Mesenchymal stem cell (in vitro differentiated cells and primary cell): Measurements from ENCODE around the gene PIGN.

Source experiments
- DNase-seq: peaks from one replicate; pipeline ENCODE4 v3.0.0-alpha.2; 2013
- H2AFZ ChIP-seq: one replicate; pipeline ENCODE4 v1.6.1; 2013; ENCODE audit warnings: low read depth, mild to moderate bottlenecking, control low read depth, inconsistent platforms, low read length, moderate library complexity
- H2AK5ac ChIP-seq: 2 replicates; pipeline ENCODE4 v1.6.1; 2013; ENCODE audit warnings: low read length, moderate library complexity, mild to moderate bottlenecking, inconsistent platforms; ENCODE audit not compliant: severe bottlenecking
- H2BK120ac ChIP-seq: one replicate; pipeline ENCODE4 v1.6.1; 2013; ENCODE audit warnings: low read depth, mild to moderate bottlenecking, inconsistent platforms, low read length, moderate library complexity
- H2BK12ac ChIP-seq, 2 experiments: one replicate each; pipeline ENCODE4 v1.6.1; 2013; ENCODE audit warnings: inconsistent platforms in 2 of 2, low read length in 2 of 2, mild to moderate bottlenecking in 2 of 2, moderate library complexity in 2 of 2, control low read depth in 1 of 2
- H2BK15ac ChIP-seq: one replicate; pipeline ENCODE4 v1.6.1; 2013; ENCODE audit warnings: mild to moderate bottlenecking, low read depth, inconsistent platforms; ENCODE audit not compliant: poor library complexity, severe bottlenecking
- H2BK5ac ChIP-seq: 2 replicates; pipeline ENCODE4 v1.6.1; 2013; ENCODE audit warnings: low read depth, mild to moderate bottlenecking, low read length, control low read depth, inconsistent platforms; ENCODE audit not compliant: poor library complexity, severe bottlenecking
- H3K14ac ChIP-seq, 2 experiments: one replicate each; pipeline ENCODE4 v1.6.1; 2013; ENCODE audit warnings: inconsistent platforms in 2 of 2, low read length in 2 of 2, control low read depth in 1 of 2, mild to moderate bottlenecking in 1 of 2, moderate library complexity in 1 of 2
- H3K18ac ChIP-seq, 2 experiments: one replicate each; pipeline ENCODE4 v1.6.1; 2013; ENCODE audit warnings: inconsistent platforms in 2 of 2, low read length in 2 of 2, control low read depth in 1 of 2, low read depth in 1 of 2, mild to moderate bottlenecking in 1 of 2
- H3K23ac ChIP-seq, 2 experiments: one replicate each; pipeline ENCODE4 v1.6.1; 2013; ENCODE audit warnings: inconsistent platforms in 2 of 2, low read length in 2 of 2, mild to moderate bottlenecking in 2 of 2, moderate library complexity in 2 of 2, control low read depth in 1 of 2
- H3K27ac ChIP-seq: 2 replicates; pipeline ENCODE4 v1.5.1; 2013; ENCODE audit warnings: mild to moderate bottlenecking, moderate library complexity, low read length, control low read depth, inconsistent platforms; ENCODE audit not compliant: poor library complexity, severe bottlenecking
- H3K27me3 ChIP-seq, 2 experiments: 2 replicates each; pipeline versions ENCODE4 v1.6.1 to v1.7.0; 2013; ENCODE audit warnings: low read length in 2 of 2, mild to moderate bottlenecking in 2 of 2, moderate library complexity in 2 of 2, control low read depth in 1 of 2, inconsistent platforms in 1 of 2; ENCODE audit not compliant: control insufficient read depth in 1 of 2, insufficient read depth in 1 of 2
- H3K36me3 ChIP-seq, 2 experiments: 2 replicates each; pipeline versions ENCODE4 v1.6.1 to v1.7.0; 2013; ENCODE audit warnings: low read length in 2 of 2, control low read depth in 1 of 2, inconsistent platforms in 1 of 2, low read depth in 1 of 2, mild to moderate bottlenecking in 1 of 2; ENCODE audit not compliant: insufficient read depth in 2 of 2, control insufficient read depth in 1 of 2
- H3K4ac ChIP-seq, 2 experiments: one replicate each; pipeline ENCODE4 v1.6.1; 2013; ENCODE audit warnings: inconsistent platforms in 2 of 2, low read length in 2 of 2, mild to moderate bottlenecking in 2 of 2, moderate library complexity in 2 of 2, control low read depth in 1 of 2, low read depth in 1 of 2
- H3K4me1 ChIP-seq: 2 replicates; pipeline ENCODE4 v1.6.1; 2013; ENCODE audit warnings: low read depth, low read length, control low read depth; ENCODE audit not compliant: control insufficient read depth, insufficient read depth
- H3K4me2 ChIP-seq: 2 replicates; pipeline ENCODE4 v1.6.1; 2013; ENCODE audit warnings: low read length, mild to moderate bottlenecking, inconsistent platforms; ENCODE audit not compliant: poor library complexity, severe bottlenecking
- H3K4me3 ChIP-seq, 2 experiments: 2 replicates each; pipeline versions ENCODE4 v1.5.1 to v1.7.0; 2013; ENCODE audit warnings: low read length in 2 of 2, mild to moderate bottlenecking in 2 of 2, control low read depth in 1 of 2, low read depth in 1 of 2; ENCODE audit not compliant: insufficient read depth in 1 of 2
- H3K79me1 ChIP-seq: replicated peaks from 2 replicates; pipeline ENCODE4 v1.6.1; 2013; ENCODE audit warnings: mild to moderate bottlenecking, control low read depth, low read length, inconsistent platforms; ENCODE audit not compliant: poor library complexity, severe bottlenecking
- H3K9ac ChIP-seq: 2 replicates; pipeline ENCODE4 v1.7.0; 2013; ENCODE audit warnings: mild to moderate bottlenecking, low read length, moderate library complexity
- H3K9me3 ChIP-seq: 2 replicates; pipeline ENCODE4 v1.7.0; 2013; ENCODE audit warnings: mild to moderate bottlenecking, low read length; ENCODE audit not compliant: control insufficient read depth
- H4K8ac ChIP-seq: one replicate; pipeline ENCODE4 v1.6.1; 2013; ENCODE audit warnings: inconsistent platforms, mild to moderate bottlenecking, low read length, moderate library complexity
- H4K91ac ChIP-seq: one replicate; pipeline ENCODE4 v1.6.1; 2013; ENCODE audit warnings: mild to moderate bottlenecking, low read length, inconsistent platforms
- WGBS: methylation state at CpG from one replicate; pipeline ENCODE4 v1.1.7; 2013; ENCODE audit warnings: mixed read lengths; 5-methylcytosine and 5-hydroxymethylcytosine counted together

The PIGN gene

DNA sequence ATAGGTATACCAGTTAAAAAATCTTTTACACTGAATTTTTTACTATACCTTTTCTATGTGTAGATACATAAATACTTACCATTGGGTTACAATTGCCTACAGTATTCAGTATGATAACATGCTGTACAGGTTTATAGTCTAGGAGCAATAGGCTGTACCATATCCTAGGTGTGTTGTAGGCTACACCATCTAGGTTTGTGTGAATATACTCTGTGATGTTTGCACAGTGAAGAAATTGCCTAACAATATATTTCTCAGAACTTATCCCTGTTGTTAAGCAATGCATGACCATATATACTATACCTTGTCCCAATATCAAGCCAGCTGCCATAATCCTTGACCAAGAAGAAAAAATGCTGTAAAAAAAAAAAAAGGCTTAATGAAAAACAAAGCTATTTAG, 114.5 kb downstream of the PIGN start:
- H2AFZ ChIP-seq: no peak overlapping the region
- DNase-seq: no peak

DNA sequence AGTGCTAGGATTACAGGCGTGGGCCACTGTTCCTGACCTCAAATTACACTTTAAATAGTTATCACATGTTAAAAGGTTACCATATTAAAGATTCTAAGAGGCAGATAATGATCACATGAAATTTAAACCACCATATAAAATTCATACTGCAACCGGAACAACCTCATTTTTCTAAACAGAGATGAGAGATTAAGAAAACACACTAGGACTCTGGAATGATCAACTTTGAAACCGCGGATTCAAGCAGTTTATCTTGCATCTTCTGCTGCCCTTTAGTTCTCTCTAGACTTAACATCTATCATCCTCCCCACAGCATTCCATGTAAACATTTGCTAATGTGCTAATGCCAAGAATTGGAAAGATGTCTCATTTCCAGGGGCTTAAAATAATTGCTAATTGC, 115.8 kb downstream of the PIGN start:
- DNase-seq: no peak
- Histone ChIP-seq H3K27ac (no peak overlapping the region), H3K9me3 (peaks cover 5% of the 10 kb centered on the region), H3K79me1 (no peaks in the 10 kb centered on the region), H2AFZ (no peak overlapping the region), H3K9ac (no peak overlapping the region), H3K4me3 (no peak overlapping the region), H4K91ac (no peak overlapping the region), H2AK5ac (no peak overlapping the region), H3K14ac (no peak overlapping the region), H4K8ac (no peak overlapping the region), H3K4me2 (no peak overlapping the region), H3K18ac (no peak overlapping the region), H3K36me3 (peaks cover 0 to 17% of the 10 kb centered on the region in 2 experiments), H2BK15ac (no peak overlapping the region), H2BK12ac (no peak overlapping the region), H3K27me3 (no peaks in the 10 kb centered on the region), H3K4ac (no peak overlapping the region), H2BK5ac (no peak overlapping the region), H3K4me1 (no peaks in the 10 kb centered on the region), H3K23ac (no peak overlapping the region), H2BK120ac (no peak overlapping the region)
- WGBS: 100% methylated on average over 3 of the region's 4 CpGs

More for the DNA sequence above, 114.5 kb downstream of the PIGN start:
- peaks cover 5% of the 10 kb centered on the region for H3K9me3 ChIP-seq
- H2AK5ac ChIP-seq: no peak overlapping the region
- no peaks in the 10 kb centered on the region for H3K79me1 ChIP-seq
- H3K36me3 ChIP-seq: peaks cover 0 to 15% of the 10 kb centered on the region in 2 experiments
- H3K27ac ChIP-seq: no peak overlapping the region
- no peak overlapping the region for H2BK120ac ChIP-seq
- no peak overlapping the region for H3K4me3 ChIP-seq
- no peak overlapping the region for H3K4me2 ChIP-seq
- no peak overlapping the region for H4K8ac ChIP-seq
- no peak overlapping the region for H2BK5ac ChIP-seq
- no peaks in the 10 kb centered on the region for H3K4me1 ChIP-seq
- no peak overlapping the region for H3K4ac ChIP-seq
- no peaks in the 10 kb centered on the region for H3K27me3 ChIP-seq
- no peak overlapping the region for H3K23ac ChIP-seq
- no peak overlapping the region for H3K9ac ChIP-seq
- H3K14ac ChIP-seq: no peak overlapping the region
- H4K91ac ChIP-seq: no peak overlapping the region
- H2BK15ac ChIP-seq: no peak overlapping the region
- H2BK12ac ChIP-seq: no peak overlapping the region
- no peak overlapping the region for H3K18ac ChIP-seq

DNA sequence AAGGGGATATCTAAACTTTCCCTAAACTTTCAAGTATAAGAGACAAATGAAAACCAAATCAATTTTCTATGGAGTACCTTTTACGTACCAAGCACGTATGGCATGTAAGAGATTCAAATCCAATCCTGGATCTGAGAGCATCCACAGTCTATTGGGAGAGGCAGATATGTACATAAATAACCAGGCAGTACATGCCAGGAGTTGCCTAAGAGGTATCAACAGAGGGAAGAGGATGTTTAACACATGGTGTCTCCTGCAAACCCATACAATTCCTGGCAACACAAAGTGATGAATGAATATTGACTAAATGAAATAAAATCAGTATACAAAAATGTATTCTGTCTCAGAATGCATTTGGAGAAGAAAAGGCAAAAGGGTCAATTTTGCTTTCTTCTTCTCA, 116.6 kb downstream of the PIGN start:
- Histone ChIP-seq H3K23ac (no peak overlapping the region), H2BK12ac (no peak overlapping the region), H4K91ac (no peak overlapping the region), H3K4me2 (no peak overlapping the region), H3K36me3 (peaks cover 0 to 17% of the 10 kb centered on the region in 2 experiments), H3K4me1 (no peaks in the 10 kb centered on the region), H3K4ac (no peak overlapping the region), H2BK15ac (no peak overlapping the region), H3K79me1 (no peaks in the 10 kb centered on the region), H2BK5ac (no peak overlapping the region), H3K27me3 (no peaks in the 10 kb centered on the region), H3K9me3 (peaks cover 5% of the 10 kb centered on the region), H3K18ac (no peak overlapping the region), H2AK5ac (no peak overlapping the region), H3K9ac (no peak overlapping the region), H3K4me3 (no peak overlapping the region), H3K27ac (no peak overlapping the region), H4K8ac (no peak overlapping the region), H2AFZ (no peak overlapping the region), H3K14ac (no peak overlapping the region), H2BK120ac (no peak overlapping the region)
- WGBS: 94% methylated on average over 2 of the region's 2 CpGs
- DNase-seq: peak; percentile 26

GRCh38 chr18:62069556-62069955, 117.3 kb downstream of the PIGN start:
- no peak overlapping the region for H4K8ac ChIP-seq
- H3K4me1 ChIP-seq: no peaks in the 10 kb centered on the region
- WGBS: 100% methylated on average over 1 of the region's 2 CpGs
- H2AFZ ChIP-seq: no peak overlapping the region
- H3K79me1 ChIP-seq: no peaks in the 10 kb centered on the region
- H3K9ac ChIP-seq: no peak overlapping the region
- no peaks in the 10 kb centered on the region for H3K27me3 ChIP-seq
- no peak overlapping the region for H2BK5ac ChIP-seq
- H3K9me3 ChIP-seq: peaks cover 5% of the 10 kb centered on the region
- no peak overlapping the region for H3K4me2 ChIP-seq
- peak; percentile 32 for DNase-seq
- H2AK5ac ChIP-seq: no peak overlapping the region
- H3K23ac ChIP-seq: no peak overlapping the region
- H3K36me3 ChIP-seq: peaks cover 0 to 17% of the 10 kb centered on the region in 2 experiments
- H3K4me3 ChIP-seq: no peak overlapping the region
- no peak overlapping the region for H3K14ac ChIP-seq
- H2BK120ac ChIP-seq: no peak overlapping the region
- H2BK15ac ChIP-seq: no peak overlapping the region
- H4K91ac ChIP-seq: no peak overlapping the region
- H2BK12ac ChIP-seq: no peak overlapping the region
- no peak overlapping the region for H3K4ac ChIP-seq
- no peak overlapping the region for H3K27ac ChIP-seq
- H3K18ac ChIP-seq: no peak overlapping the region
